Tongue (tissue), 2 donors: ENCODE data around the gene STXBP4. TPM values are rescaled to one million over a fixed set of nuclear protein-coding genes. Genes with fewer than 3 reads are reported as not detected.

ENCODE experiments used
- DNase-seq: peaks from one replicate; pipeline ENCODE4 v3.0.0-alpha.2; 2015
- total RNA-seq: library from RNA; depleted of rRNA; stranded (reverse); fragments of >200 nt; gene quantifications from one replicate; pipeline ENCODE4 v1.2.3, GENCODE V29; 2014

The STXBP4 gene
- total RNA-seq, 1 donor from 2014 or later: 28.4 TPM

- DNase-seq: no peak
Observed at GRCh38 chr17:55172612-55173011, 204.0 kb downstream of the STXBP4 start.

GRCh38 chr17:55174133-55174532 lies 205.6 kb downstream of the STXBP4 start:
- no peak for DNase-seq

- no peak for DNase-seq
Observed at GRCh38 chr17:55175788-55176427, 207.3 kb downstream of the STXBP4 start.

DNA sequence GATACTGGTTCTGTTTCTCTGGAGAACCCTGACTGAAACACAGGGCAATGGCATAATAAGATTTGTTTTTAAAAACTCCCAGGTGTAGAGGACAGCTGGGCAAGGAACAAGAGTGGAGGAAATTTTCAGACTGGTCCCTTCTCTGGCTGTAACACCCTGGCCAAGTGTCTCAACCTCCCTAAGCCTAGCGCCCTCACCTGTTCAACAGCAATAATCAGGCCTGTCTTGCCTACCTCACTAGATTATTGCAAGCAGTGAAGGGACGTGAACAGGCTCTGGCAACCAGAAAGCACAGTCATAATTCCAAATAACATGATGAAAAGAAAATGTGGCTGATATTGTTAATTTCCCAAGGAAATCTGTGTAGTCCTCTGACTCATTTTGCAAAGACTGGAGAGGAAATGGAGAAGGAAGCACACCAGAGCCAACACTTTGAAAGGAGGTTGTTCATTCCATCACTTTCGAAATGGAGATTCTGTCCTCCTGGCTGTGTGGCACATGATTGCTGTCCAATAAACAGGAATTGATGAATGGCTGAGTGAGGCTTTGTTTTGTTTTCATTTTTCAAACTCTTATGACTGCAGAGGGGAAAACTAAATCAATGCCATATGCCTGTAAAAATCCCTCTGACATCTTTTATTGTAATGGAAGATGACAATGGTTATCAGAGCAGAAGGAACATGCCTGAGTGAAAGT lies 208.7 kb downstream of the STXBP4 start:
- DNase-seq: no peak

GRCh38 chr17:55177855-55178217 lies 209.3 kb downstream of the STXBP4 start:
- DNase-seq: no peak

GRCh38 chr17:55186937-55187770 lies 218.6 kb downstream of the STXBP4 start:
- peak; percentile 19 for DNase-seq

GRCh38 chr17:55190748-55191147 lies 222.2 kb downstream of the STXBP4 start:
- DNase-seq: no peak

DNA sequence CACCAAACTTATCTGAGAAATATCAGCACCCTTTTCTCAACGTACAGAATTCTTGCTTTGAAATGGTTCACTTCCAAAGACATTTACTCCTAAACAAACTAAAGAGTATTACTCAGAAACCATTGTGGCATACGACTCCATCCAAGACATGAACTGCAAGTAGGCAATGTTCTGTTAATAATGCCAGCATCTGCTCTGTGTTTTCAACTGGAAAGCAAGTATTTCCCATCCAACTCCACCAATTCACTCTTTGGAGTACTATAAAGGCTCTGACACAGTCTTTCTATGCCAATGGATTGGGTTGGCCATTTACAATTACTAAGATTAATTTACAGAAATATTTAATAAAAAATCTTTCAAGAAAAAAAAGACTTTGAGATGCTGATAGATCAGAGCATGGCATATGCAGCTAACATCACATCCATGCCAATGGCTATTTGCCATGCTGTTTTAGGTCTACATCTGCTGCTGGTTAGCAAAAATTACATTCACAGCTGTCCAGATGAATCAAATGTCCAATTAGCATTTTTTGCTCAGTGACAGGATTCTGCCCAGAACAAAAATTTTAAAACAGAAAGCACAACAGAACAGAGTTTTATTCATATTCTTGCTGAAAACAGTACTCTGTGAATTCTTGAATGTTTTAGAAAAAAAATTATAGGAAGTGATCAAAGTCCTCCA lies 230.3 kb downstream of the STXBP4 start:
- peak; percentile 90 for DNase-seq

- DNase-seq: peak; percentile 44
Observed at GRCh38 chr17:55200904-55201303, 232.3 kb downstream of the STXBP4 start.

DNA sequence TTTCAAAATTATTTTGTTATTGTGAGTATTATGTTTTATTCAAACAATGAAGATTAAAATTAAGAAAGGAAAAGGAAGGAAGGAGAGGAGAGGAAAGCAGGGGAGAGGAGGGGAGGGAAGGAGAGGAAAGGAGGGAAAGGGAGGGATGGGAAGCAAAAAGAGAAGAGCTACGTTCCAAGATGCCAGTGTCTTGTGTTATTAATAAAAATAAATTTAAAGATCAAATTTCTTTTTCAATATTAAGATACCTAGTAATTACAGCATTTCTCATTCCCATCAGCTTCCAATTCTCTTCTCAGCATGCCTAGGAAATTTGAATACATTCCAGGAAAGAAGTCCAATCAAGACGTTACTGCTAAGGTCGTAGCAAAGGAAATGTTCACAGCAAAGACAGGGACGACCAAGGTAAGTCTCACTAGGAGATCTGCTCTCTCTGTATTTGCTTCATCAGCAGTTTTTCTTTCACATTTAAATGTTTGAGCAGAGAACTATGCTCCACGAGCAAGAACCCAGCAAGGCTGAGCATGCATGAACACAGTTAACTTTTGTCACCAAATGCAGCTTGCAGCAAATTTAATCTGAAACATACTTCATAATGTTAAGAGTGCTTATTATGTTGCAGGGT lies 232.9 kb downstream of the STXBP4 start:
- no peak for DNase-seq

DNA sequence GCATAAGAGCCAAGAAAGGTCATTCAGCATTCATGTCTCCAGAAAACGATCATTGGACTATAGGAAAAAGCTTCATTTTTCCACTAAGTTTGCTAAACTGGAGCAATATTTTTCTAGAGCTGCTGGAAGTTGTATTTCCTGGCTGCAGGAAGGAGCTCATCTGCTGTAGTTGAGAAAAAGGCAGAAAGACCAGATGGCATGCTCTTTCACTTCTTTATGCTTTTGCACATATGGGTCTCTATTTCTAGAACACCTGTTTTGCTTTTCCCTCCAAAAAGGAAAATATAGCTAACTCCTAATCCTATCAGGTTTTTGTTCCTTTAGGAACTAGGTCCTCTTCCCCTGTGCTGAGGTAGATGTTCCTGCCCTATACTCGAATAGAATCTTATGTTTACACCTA lies 234.3 kb downstream of the STXBP4 start:
- no peak for DNase-seq

DNA sequence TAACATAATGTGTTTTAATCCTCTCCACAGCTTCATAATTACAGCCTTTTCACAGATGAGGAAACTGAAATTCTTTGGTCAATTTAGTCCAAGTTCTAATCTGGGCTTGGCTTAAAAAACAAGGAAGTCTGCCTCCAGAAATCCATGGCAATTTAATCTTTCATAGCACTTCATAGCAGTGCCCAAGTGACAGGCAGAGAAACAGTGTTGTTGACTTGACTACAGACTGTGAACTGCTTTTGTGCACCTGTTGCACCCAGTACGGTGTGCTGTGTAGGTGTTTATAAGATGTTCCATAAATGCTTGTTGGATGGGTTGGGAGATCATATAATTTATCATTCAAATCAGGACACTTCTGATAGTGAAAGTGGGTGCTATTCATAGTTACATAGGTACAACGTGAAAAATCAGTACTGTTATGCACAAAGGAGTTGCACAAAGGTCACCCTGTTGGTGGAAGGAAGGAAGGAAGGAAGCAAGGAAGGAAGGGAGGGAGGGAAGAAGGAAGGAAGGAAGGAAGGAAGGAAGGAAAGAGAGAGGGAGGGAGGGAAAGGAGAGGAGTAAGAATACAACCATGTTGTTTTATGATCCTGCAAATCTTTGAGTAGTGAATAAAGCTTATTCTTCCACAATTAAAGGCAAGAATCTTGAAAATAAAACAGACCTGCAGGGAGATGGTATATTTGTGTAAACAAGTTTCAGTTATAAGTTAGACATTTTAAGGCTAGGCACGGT lies 239.7 kb downstream of the STXBP4 start:
- DNase-seq: no peak

DNA sequence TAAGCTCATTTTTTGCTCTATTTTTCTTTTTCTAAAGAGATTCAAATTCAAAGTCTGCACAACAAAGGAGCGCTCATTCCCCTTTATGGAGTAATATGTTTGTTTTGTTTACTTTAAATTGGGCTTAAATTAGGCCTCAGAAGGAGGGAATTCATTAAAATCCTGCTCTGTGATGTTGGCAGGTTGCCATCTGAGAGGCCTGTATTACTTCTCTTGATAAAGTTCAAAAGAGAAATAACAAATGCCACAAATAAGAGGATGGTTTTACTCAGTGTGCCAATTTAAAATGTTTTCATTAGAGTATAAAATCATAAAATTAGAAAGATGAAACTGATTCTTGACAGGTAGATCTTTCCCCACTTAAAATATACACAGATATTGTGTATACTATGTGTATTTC lies 241.7 kb downstream of the STXBP4 start:
- no peak for DNase-seq

GRCh38 chr17:55212880-55213279 lies 244.3 kb downstream of the STXBP4 start:
- DNase-seq: no peak

DNA sequence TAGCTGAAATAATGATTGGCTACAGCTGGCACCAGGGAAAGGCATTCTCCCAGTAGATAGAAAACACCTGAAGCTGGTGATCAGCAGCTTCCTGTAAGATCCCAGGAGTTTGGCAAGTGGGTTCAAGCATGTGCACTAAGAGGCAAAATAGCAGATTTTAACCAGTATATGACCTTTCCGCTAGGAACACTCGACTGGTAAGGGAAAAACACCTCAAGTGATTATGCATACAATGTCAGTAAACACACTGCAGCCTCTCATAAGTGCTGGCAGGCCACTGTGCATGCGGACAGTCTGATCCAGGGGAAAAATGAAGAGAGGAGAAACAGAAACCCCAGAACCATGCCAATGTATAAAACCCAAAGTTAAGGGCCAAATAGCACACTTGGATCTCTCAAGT lies 247.1 kb downstream of the STXBP4 start:
- DNase-seq: no peak

GRCh38 chr17:55216888-55217287 lies 248.3 kb downstream of the STXBP4 start:
- no peak for DNase-seq

- DNase-seq: no peak
Observed at GRCh38 chr17:55219459-55219858, 250.9 kb downstream of the STXBP4 start.

GRCh38 chr17:55219934-55220333 lies 251.4 kb downstream of the STXBP4 start:
- DNase-seq: peak; percentile 72
